ENCODE data around the gene TMEM108. TPM values are rescaled to one million over a fixed set of nuclear protein-coding genes. Genes with fewer than 3 reads are reported as not detected.

The TMEM108 gene
- total and polyA plus RNA-seq, 10 of the 15 experiments (the other 5 are each of a cell fraction or from before 2014, with no cell fraction given) = 0.02 to 0.58 (median 0.12) TPM; not detected in 5

DNA sequence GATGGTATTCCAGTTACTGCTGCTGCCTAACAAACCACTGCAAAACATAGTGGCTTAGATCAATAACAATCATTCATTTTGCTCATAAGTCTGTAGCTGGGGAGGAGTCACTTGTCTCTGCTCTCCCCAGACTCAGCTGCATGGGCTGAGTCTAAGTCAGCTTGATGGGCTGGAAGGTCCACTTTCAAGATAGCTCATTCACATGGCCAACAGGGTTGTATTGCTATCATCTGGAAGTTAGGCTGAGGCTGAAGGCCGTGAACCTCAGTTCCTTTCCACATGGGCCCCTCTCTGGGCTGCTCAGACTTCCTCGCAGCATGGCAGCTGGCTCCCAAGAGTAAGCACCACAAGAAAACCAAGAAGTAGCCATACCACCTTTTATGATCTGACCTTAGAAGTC lies 333.0 kb downstream of the TMEM108 start (continued):
- TF ChIP-seq, protein P1, sequence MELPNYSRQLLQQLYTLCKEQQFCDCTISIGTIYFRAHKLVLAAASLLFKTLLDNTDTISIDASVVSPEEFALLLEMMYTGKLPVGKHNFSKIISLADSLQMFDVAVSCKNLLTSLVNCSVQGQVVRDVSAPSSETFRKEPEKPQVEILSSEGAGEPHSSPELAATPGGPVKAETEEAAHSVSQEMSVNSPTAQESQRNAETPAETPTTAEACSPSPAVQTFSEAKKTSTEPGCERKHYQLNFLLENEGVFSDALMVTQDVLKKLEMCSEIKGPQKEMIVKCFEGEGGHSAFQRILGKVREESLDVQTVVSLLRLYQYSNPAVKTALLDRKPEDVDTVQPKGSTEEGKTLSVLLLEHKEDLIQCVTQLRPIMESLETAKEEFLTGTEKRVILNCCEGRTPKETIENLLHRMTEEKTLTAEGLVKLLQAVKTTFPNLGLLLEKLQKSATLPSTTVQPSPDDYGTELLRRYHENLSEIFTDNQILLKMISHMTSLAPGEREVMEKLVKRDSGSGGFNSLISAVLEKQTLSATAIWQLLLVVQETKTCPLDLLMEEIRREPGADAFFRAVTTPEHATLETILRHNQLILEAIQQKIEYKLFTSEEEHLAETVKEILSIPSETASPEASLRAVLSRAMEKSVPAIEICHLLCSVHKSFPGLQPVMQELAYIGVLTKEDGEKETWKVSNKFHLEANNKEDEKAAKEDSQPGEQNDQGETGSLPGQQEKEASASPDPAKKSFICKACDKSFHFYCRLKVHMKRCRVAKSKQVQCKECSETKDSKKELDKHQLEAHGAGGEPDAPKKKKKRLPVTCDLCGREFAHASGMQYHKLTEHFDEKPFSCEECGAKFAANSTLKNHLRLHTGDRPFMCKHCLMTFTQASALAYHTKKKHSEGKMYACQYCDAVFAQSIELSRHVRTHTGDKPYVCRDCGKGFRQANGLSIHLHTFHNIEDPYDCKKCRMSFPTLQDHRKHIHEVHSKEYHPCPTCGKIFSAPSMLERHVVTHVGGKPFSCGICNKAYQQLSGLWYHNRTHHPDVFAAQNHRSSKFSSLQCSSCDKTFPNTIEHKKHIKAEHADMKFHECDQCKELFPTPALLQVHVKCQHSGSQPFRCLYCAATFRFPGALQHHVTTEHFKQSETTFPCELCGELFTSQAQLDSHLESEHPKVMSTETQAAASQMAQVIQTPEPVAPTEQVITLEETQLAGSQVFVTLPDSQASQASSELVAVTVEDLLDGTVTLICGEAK (IDR thresholded peaks at IDR 0.05; ENCODE audit: borderline replicate concordance) = no peak
- TF ChIP-seq POLR2AphosphoS2 (IDR thresholded peaks at IDR 0.05; ENCODE audit: low read depth, low read length) (no peak), JUNB (IDR thresholded peaks at IDR 0.05) (no peak)

DNA sequence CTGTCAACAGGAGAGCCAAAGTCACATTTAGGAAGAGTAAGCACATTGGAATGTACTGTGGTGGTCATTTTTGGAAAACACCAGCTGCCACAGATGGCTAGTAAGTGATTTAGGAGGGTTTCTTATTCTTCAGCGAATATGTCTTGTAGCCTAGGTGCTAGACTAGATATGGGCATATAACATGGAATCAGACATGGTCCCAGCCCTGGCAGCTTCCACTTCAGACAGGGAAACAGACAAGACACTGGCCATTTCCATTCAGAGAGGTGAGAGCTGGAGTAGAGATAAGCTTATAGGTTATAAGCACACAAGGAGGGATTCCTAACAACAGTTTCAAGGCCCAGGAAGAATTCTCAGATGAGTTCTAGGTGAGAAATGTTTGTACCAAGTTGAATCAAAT lies 333.5 kb downstream of the TMEM108 start:
- no peak overlapping the region for H2AFZ ChIP-seq (ENCODE audit: control insufficient read depth, low read depth, low read length)
- ChIA-PET RAD21 (ENCODE audit: unreplicated experiment) (no interaction called here), CTCF (interaction anchor here (0.8 to 1.2 kb wide), 4 partner anchors 88 to 645 kb away, joined by 3 to 4 read pairs (median 3); no protein-coding TSS in a partner anchor), POLR2A (interaction anchor here (0.7 kb wide), 1 partner anchor 248 kb away, joined by 5 read pairs; no protein-coding TSS in a partner anchor), SMC1A (ENCODE audit: uncharacterized antibody, unreplicated experiment) (interaction anchor here (0.6 to 1.5 kb wide), 4 partner anchors 10 to 333 kb away, joined by 3 to 6 read pairs (median 3); no protein-coding TSS in a partner anchor)
- no peaks in the 10 kb centered on the region for H3K9me3 ChIP-seq (replicated peaks; ENCODE audit: control insufficient read depth, insufficient read depth, low read length)
- TF ChIP-seq, protein P2, sequence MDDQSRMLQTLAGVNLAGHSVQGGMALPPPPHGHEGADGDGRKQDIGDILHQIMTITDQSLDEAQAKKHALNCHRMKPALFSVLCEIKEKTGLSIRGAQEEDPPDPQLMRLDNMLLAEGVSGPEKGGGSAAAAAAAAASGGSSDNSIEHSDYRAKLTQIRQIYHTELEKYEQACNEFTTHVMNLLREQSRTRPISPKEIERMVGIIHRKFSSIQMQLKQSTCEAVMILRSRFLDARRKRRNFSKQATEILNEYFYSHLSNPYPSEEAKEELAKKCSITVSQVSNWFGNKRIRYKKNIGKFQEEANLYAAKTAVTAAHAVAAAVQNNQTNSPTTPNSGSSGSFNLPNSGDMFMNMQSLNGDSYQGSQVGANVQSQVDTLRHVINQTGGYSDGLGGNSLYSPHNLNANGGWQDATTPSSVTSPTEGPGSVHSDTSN (IDR thresholded peaks at IDR 0.05; ENCODE audit: insufficient replicate concordance, low read depth, low read length) = no peak
- TF ChIP-seq EGR1 (IDR thresholded peaks at IDR 0.05; ENCODE audit: borderline replicate concordance in 1 of 2, low read depth in 2 of 2, low read length in 2 of 2) (no peak), SPI1 (IDR thresholded peaks at IDR 0.05; ENCODE audit: borderline replicate concordance, insufficient read depth, low read depth, low read length) (no peak), PML (IDR thresholded peaks at IDR 0.05; ENCODE audit: low read length) (no peak), ZSCAN29 (IDR thresholded peaks at IDR 0.05) (no peak), RCOR1 (conservative IDR thresholded peaks at IDR 0.05; ENCODE audit: low read depth, low read length) (no peak), MEF2B (IDR thresholded peaks at IDR 0.05; ENCODE audit: partially characterized antibody, poor library complexity, severe bottlenecking) (no peak), HCFC1 (IDR thresholded peaks at IDR 0.05; ENCODE audit: low read length) (no peak)
- TF ChIP-seq, protein P3, sequence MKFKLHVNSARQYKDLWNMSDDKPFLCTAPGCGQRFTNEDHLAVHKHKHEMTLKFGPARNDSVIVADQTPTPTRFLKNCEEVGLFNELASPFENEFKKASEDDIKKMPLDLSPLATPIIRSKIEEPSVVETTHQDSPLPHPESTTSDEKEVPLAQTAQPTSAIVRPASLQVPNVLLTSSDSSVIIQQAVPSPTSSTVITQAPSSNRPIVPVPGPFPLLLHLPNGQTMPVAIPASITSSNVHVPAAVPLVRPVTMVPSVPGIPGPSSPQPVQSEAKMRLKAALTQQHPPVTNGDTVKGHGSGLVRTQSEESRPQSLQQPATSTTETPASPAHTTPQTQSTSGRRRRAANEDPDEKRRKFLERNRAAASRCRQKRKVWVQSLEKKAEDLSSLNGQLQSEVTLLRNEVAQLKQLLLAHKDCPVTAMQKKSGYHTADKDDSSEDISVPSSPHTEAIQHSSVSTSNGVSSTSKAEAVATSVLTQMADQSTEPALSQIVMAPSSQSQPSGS (IDR thresholded peaks at IDR 0.05; ENCODE audit: low read length) = no peak
- FAIRE-seq = no peak
- H3K36me3 ChIP-seq (ENCODE audit: control insufficient read depth in 2 of 2, insufficient read depth in 2 of 2, low read length in 1 of 2) = no peaks in the 10 kb centered on the region
- no TSS peak for BruUV-seq (replicated peaks)
- intact Hi-C loops (cut with micrococcal nuclease; ENCODE audit: unreplicated experiment) = no loop called here
- no peaks in the 10 kb centered on the region; a peak in 1 of 4 replicates for H3K27me3 ChIP-seq (replicated peaks in 1 of 2; ENCODE audit: control insufficient read depth in 2 of 2, insufficient read depth in 2 of 2, low read length in 1 of 2)
- H3K4me1 ChIP-seq (ENCODE audit: control insufficient read depth, insufficient read depth, low read length) = no peaks in the 10 kb centered on the region
- no peak overlapping the region for H3K4me3 ChIP-seq
- no peak overlapping the region for H3K9ac ChIP-seq (ENCODE audit: control insufficient read depth, insufficient read depth, low read length)
- H3K79me2 ChIP-seq (ENCODE audit: control insufficient read depth, insufficient read depth, low read length) = no peaks in the 10 kb centered on the region
- no peak overlapping the region for H3K27ac ChIP-seq (ENCODE audit: control insufficient read depth, insufficient read depth)
- no peak for ATAC-seq
- no peak for DNase-seq (ENCODE audit: low read depth, low spot score)
- peaks cover 2% of the 10 kb centered on the region; the same call in 1 of the 2 replicates for H4K20me1 ChIP-seq (ENCODE audit: control insufficient read depth, insufficient read depth)
- 0% methylated on average over 1 of the region's 1 CpG for WGBS (ENCODE audit: insufficient coverage, insufficient replicate concordance, low lambda C conversion rate, missing lambda C conversion rate)
- in situ Hi-C loops (cut with MboI) = no loop called here
- H3K4me2 ChIP-seq (ENCODE audit: control insufficient read depth, insufficient read depth) = no peak overlapping the region

Data from GM12878 (cell line).